GM20000 (cell line): ENCODE results near the gene HMMR.
"Not testable (repeated sequence)": the region's sequence is repeated elsewhere in the genome, so short reads cannot be mapped to it uniquely, and the experiment has no call there.

ENCODE experiments used
- DNase-seq: peaks from one replicate; pipeline ENCODE4 v3.0.0; 2012; ENCODE audit warnings: low spot score
- CTCF ChIP-seq: IDR thresholded peaks from 2 replicates; pipeline ENCODE4 v1.5.1; 2012; ENCODE audit warnings: mild to moderate bottlenecking, control low read depth; ENCODE audit errors: extremely low read depth, missing control alignments

HMMR gene, protein sequence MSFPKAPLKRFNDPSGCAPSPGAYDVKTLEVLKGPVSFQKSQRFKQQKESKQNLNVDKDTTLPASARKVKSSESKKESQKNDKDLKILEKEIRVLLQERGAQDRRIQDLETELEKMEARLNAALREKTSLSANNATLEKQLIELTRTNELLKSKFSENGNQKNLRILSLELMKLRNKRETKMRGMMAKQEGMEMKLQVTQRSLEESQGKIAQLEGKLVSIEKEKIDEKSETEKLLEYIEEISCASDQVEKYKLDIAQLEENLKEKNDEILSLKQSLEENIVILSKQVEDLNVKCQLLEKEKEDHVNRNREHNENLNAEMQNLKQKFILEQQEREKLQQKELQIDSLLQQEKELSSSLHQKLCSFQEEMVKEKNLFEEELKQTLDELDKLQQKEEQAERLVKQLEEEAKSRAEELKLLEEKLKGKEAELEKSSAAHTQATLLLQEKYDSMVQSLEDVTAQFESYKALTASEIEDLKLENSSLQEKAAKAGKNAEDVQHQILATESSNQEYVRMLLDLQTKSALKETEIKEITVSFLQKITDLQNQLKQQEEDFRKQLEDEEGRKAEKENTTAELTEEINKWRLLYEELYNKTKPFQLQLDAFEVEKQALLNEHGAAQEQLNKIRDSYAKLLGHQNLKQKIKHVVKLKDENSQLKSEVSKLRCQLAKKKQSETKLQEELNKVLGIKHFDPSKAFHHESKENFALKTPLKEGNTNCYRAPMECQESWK

DNA sequence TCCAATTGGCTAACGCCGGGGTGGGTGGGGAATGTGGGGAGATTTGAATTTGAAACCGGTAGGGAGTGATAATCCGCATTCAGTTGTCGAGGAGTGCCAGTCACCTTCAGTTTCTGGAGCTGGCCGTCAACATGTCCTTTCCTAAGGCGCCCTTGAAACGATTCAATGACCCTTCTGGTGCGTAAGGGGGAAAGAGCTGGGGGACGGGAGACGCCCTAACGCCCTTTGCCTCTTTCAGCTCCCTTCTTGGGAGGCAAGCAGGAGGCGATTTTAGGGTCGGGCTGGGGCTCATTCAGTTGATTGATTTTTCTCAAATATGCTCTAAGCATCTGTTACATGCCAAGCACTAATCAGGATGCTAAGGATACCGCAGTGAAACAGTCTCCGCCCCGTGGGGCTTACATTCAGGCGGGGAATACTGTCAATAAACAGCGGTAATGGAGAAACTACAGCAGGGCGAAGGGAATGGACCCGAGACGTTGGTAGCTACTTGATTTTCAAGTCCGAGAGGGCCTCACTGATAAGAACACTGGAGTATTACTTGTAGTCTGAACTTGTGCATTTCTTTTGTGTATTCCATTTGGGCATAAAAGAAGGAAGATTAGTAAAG lies at the start of gene HMMR:
TSS of gene HMMR (plus strand) at position 71 of the 610 bp plus-strand sequence. CDS start at position 132, 61 bp downstream.
- no peak for DNase-seq
- TF ChIP-seq CTCF: no peak

GRCh38 chr5:163415673-163416072 lies 44.8 kb upstream of the HMMR start:
- not testable (repeated sequence) for DNase-seq

- TF ChIP-seq CTCF: no peak
- DNase-seq: no peak
These were observed 35.6 kb upstream of the HMMR start for GRCh38 chr5:163424836-163425235.

DNA sequence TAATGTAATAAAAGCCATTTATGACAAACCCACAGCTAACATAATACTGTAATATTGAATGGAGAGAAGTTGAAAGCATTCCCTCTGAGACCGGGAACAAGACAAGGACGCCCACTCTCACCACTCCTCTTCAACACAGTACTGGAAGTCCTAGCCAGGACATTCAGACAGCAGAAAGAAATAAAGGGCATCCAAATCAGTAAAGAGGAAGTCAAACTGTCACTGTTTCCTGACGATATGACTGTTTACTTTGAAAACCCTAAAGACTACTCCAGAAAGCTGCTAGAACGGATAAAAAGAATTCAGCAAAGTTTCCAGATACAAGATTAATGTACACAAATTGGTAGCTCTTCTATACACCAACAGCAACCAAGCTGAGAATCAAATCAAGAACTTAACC lies 34.3 kb upstream of the HMMR start:
- not testable (repeated sequence) for DNase-seq

DNA sequence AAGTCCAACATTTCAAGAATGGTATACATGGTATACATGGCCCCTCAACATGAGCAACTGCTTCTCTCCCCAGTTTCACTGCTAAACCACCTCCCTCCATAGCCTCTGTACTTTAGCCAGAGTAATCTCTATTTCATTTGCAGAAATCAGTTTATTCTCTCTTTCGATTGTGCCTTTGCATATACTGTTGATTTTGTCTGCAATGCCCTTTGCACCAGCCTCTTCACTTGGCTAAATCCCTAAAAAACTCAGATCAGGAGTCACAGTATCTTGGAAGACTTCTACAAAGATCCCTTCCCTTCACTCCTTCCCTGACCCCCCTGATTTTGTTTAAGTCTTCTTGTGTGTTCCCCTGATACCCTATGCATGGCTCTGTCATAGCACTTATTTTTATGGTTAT lies 27.9 kb upstream of the HMMR start:
- TF ChIP-seq CTCF: no peak
- DNase-seq: no peak

- no peak for DNase-seq
- no peak for TF ChIP-seq CTCF
These were observed 27.2 kb upstream of the HMMR start for GRCh38 chr5:163433271-163433670.

- no peak for DNase-seq
- no peak for TF ChIP-seq CTCF
These were observed 26.0 kb upstream of the HMMR start for GRCh38 chr5:163434401-163434866.

- DNase-seq: no peak
- no peak for TF ChIP-seq CTCF
These were observed 23.9 kb upstream of the HMMR start for GRCh38 chr5:163436515-163436914.
